Naive B cell (primary cell): ENCODE measurements around the gene ARHGAP23. TPM values are rescaled to one million over a fixed set of nuclear protein-coding genes. Genes with fewer than 3 reads are reported as not detected.
A peak's percentile ranks its signal among the peaks of the same experiment; 100 is the strongest.

Source experiments
- ATAC-seq, 2 donors: fragments of 150-1000 bp; cut with Tn5 transposase; 2 replicates each; pipeline ENCODE4 v1.10.0; 2021; ENCODE audit warnings: low read depth in 2 of 2, mild to moderate bottlenecking in 2 of 2, moderate library complexity in 2 of 2
- DNase-seq: peaks from one replicate; pipeline ENCODE4 v3.0.0; 2022
- H3K27ac Mint-ChIP-seq, 6 donors: one replicate each; pipeline ENCODE4 v1.8.0; 2020 to 2022; ENCODE audit warnings: mild to moderate bottlenecking in 6 of 6, mixed read lengths in 6 of 6, moderate library complexity in 5 of 6, inconsistent platforms in 2 of 6
- H3K27me3 Mint-ChIP-seq, 3 donors: one replicate each; pipeline ENCODE4 v1.8.0; 2021 to 2022; ENCODE audit warnings: mixed read lengths in 3 of 3, mild to moderate bottlenecking in 1 of 3
- H3K36me3 Mint-ChIP-seq, 2 donors: one replicate each; pipeline ENCODE4 v1.8.0; 2020 to 2022; ENCODE audit warnings: mixed read lengths in 2 of 2, inconsistent platforms in 1 of 2, mild to moderate bottlenecking in 1 of 2
- H3K4me1 Mint-ChIP-seq, 3 donors: one replicate each; pipeline ENCODE4 v1.8.0; 2020 to 2022; ENCODE audit warnings: mixed read lengths in 3 of 3, inconsistent platforms in 1 of 3, mild to moderate bottlenecking in 1 of 3, moderate library complexity in 1 of 3
- H3K4me3 Mint-ChIP-seq, 8 donors: one replicate each; pipeline ENCODE4 v1.8.0; 2020 to 2022; ENCODE audit warnings: mild to moderate bottlenecking in 8 of 8, mixed read lengths in 8 of 8, moderate library complexity in 8 of 8, inconsistent platforms in 2 of 8
- H3K9me3 Mint-ChIP-seq, 7 donors: one replicate each; pipeline ENCODE4 v1.8.0; 2020 to 2022; ENCODE audit warnings: mixed read lengths in 7 of 7, mild to moderate bottlenecking in 5 of 7, inconsistent platforms in 2 of 7, moderate library complexity in 1 of 7
- polyA plus RNA-seq, 6 donors: library from polyadenylated mRNA; unstranded; fragments of 300-500 nt; fragmentation: Illumina TruSeq; gene quantifications; one replicate each; pipeline ENCODE4 v1.2.3, GENCODE V29; 2021; ENCODE audit warnings: low read depth in 6 of 6

Gene ARHGAP23
- polyA plus RNA-seq, 6 donors from 2014 or later, result not detected

- ATAC-seq (no peak), DNase-seq (no peak)
- Mint-ChIP-seq H3K4me3 (peak overlapping the region in 1 of 8 donors; percentile 4), H3K27ac (no peak overlapping the region), H3K27me3 (peaks cover 37 to 60% (median 56%) of the 10 kb centered on the region in 3 donors), H3K9me3 (no peaks in the 10 kb centered on the region), H3K36me3 (peaks cover 0 to 5% of the 10 kb centered on the region in 2 donors), H3K4me1 (peaks cover 6 to 7% (median 6%) of the 10 kb centered on the region in 3 donors)
Observed at GRCh38 chr17:38417210-38417951, 10.9 kb upstream of the ARHGAP23 start.

GRCh38 chr17:38418062-38418692, 10.1 kb upstream of the ARHGAP23 start:
- H3K27me3 Mint-ChIP-seq, result peaks cover 38 to 67% (median 64%) of the 10 kb centered on the region in 3 donors
- peak overlapping the region in 2 of 8 donors; percentile 35 to 80 for H3K4me3 Mint-ChIP-seq
- ATAC-seq (no peak), DNase-seq (no peak)
- H3K36me3 Mint-ChIP-seq, result peaks cover 0 to 5% of the 10 kb centered on the region in 2 donors
- H3K27ac Mint-ChIP-seq, result peak overlapping the region in 1 of 6 donors; percentile 52
- peaks cover 6 to 7% (median 6%) of the 10 kb centered on the region in 3 donors for H3K4me1 Mint-ChIP-seq
- H3K9me3 Mint-ChIP-seq, result no peaks in the 10 kb centered on the region

GRCh38 chr17:38418693-38419507, 9.4 kb upstream of the ARHGAP23 start:
- peak overlapping the region in 2 of 6 donors; percentile 88 to 89 for H3K27ac Mint-ChIP-seq

GRCh38 chr17:38419508-38419981, 8.7 kb upstream of the ARHGAP23 start:
- peaks cover 9 to 12% (median 9%) of the 10 kb centered on the region in 3 donors for H3K4me1 Mint-ChIP-seq
- no peak overlapping the region for H3K27ac Mint-ChIP-seq
- ATAC-seq, result no peak
- H3K27me3 Mint-ChIP-seq, result peaks cover 50 to 81% (median 78%) of the 10 kb centered on the region in 3 donors
- H3K9me3 Mint-ChIP-seq, result no peaks in the 10 kb centered on the region
- peaks cover 0 to 5% of the 10 kb centered on the region in 2 donors for H3K36me3 Mint-ChIP-seq
- peak overlapping the region in 6 of 8 donors; percentile 22 to 80 (median 63) for H3K4me3 Mint-ChIP-seq
- no peak for DNase-seq

More at GRCh38 chr17:38418693-38419507, 9.4 kb upstream of the ARHGAP23 start:
- Mint-ChIP-seq H3K36me3 (peaks cover 0 to 5% of the 10 kb centered on the region in 2 donors), H3K9me3 (no peaks in the 10 kb centered on the region), H3K4me1 (peaks cover 6 to 9% (median 7%) of the 10 kb centered on the region in 3 donors), H3K4me3 (peak overlapping the region in 7 of 8 donors; percentile 76 to 83 (median 80)), H3K27me3 (peaks cover 44 to 75% (median 71%) of the 10 kb centered on the region in 3 donors)
- DNase-seq (no peak), ATAC-seq (peak; percentile 27 to 38)

- H3K36me3 Mint-ChIP-seq, result peaks cover 0 to 5% of the 10 kb centered on the region in 2 donors
- H3K9me3 Mint-ChIP-seq, result no peaks in the 10 kb centered on the region
- H3K27me3 Mint-ChIP-seq, result peaks cover 54 to 88% (median 86%) of the 10 kb centered on the region in 3 donors
- DNase-seq (no peak), ATAC-seq (no peak)
- peaks cover 17 to 21% (median 19%) of the 10 kb centered on the region in 3 donors for H3K4me1 Mint-ChIP-seq
- H3K27ac Mint-ChIP-seq, result peak overlapping the region in 1 of 6 donors; percentile 57
- H3K4me3 Mint-ChIP-seq, result peak overlapping the region in 1 of 8 donors; percentile 25
Observed at GRCh38 chr17:38420518-38420917, 7.7 kb upstream of the ARHGAP23 start.

GRCh38 chr17:38421171-38421841, 7.0 kb upstream of the ARHGAP23 start:
- no peak for ATAC-seq
- Mint-ChIP-seq H3K4me3 (no peak overlapping the region), H3K27ac (peak overlapping the region in 1 of 6 donors; percentile 51), H3K27me3 (peaks cover 54 to 88% (median 83%) of the 10 kb centered on the region in 3 donors), H3K9me3 (no peaks in the 10 kb centered on the region), H3K36me3 (peaks cover 0 to 5% of the 10 kb centered on the region in 2 donors), H3K4me1 (peaks cover 18 to 22% (median 21%) of the 10 kb centered on the region in 3 donors)
- no peak for DNase-seq

- no peak for DNase-seq
- Mint-ChIP-seq H3K4me1 (peaks cover 19 to 25% (median 23%) of the 10 kb centered on the region in 3 donors), H3K36me3 (peaks cover 0 to 5% of the 10 kb centered on the region in 2 donors), H3K9me3 (no peaks in the 10 kb centered on the region), H3K27ac (peak overlapping the region in 2 of 6 donors; percentile 51 to 90), H3K27me3 (peaks cover 50 to 82% (median 80%) of the 10 kb centered on the region in 3 donors), H3K4me3 (no peak overlapping the region)
- ATAC-seq, result no peak
Observed at GRCh38 chr17:38421871-38422827, 6.1 kb upstream of the ARHGAP23 start.

- peaks cover 21 to 28% (median 26%) of the 10 kb centered on the region in 3 donors for H3K4me1 Mint-ChIP-seq
- no peak for DNase-seq
- ATAC-seq, result no peak
- H3K9me3 Mint-ChIP-seq, result no peaks in the 10 kb centered on the region
- H3K36me3 Mint-ChIP-seq, result no peaks in the 10 kb centered on the region
- H3K27ac Mint-ChIP-seq, result no peak overlapping the region
- H3K4me3 Mint-ChIP-seq, result peak overlapping the region in 1 of 8 donors; percentile 51
- peaks cover 45 to 72% (median 70%) of the 10 kb centered on the region in 3 donors for H3K27me3 Mint-ChIP-seq
Observed at GRCh38 chr17:38424297-38424972, 3.8 kb upstream of the ARHGAP23 start.

GRCh38 chr17:38425031-38425430, 3.2 kb upstream of the ARHGAP23 start:
- Mint-ChIP-seq H3K9me3 (no peaks in the 10 kb centered on the region), H3K4me1 (peaks cover 21 to 32% (median 26%) of the 10 kb centered on the region in 3 donors), H3K27me3 (peaks cover 45 to 66% (median 64%) of the 10 kb centered on the region in 3 donors), H3K36me3 (no peaks in the 10 kb centered on the region), H3K4me3 (peak overlapping the region in 1 of 8 donors; percentile 51), H3K27ac (no peak overlapping the region)
- DNase-seq (no peak), ATAC-seq (no peak)

- Mint-ChIP-seq H3K36me3 (no peaks in the 10 kb centered on the region), H3K4me3 (no peak overlapping the region), H3K9me3 (no peaks in the 10 kb centered on the region), H3K27ac (no peak overlapping the region), H3K27me3 (peaks cover 41 to 59% (median 57%) of the 10 kb centered on the region in 3 donors), H3K4me1 (peaks cover 21 to 32% (median 26%) of the 10 kb centered on the region in 3 donors)
- ATAC-seq (no peak), DNase-seq (no peak)
Observed at GRCh38 chr17:38425744-38426143, 2.5 kb upstream of the ARHGAP23 start.

- H3K36me3 Mint-ChIP-seq, result no peaks in the 10 kb centered on the region
- H3K27ac Mint-ChIP-seq, result no peak overlapping the region
- peaks cover 21 to 32% (median 26%) of the 10 kb centered on the region in 3 donors for H3K4me1 Mint-ChIP-seq
- ATAC-seq, result no peak
- H3K9me3 Mint-ChIP-seq, result no peaks in the 10 kb centered on the region
- DNase-seq, result no peak
- H3K27me3 Mint-ChIP-seq, result peaks cover 34 to 54% (median 50%) of the 10 kb centered on the region in 3 donors
- peak overlapping the region in 4 of 8 donors; percentile 9 to 87 (median 44) for H3K4me3 Mint-ChIP-seq
Observed at GRCh38 chr17:38426441-38426840, 1.8 kb upstream of the ARHGAP23 start.
